ENCODE data around the gene FARP1. TPM values are rescaled to one million over a fixed set of nuclear protein-coding genes. Genes with fewer than 3 reads are reported as not detected.

The FARP1 gene
- total RNA-seq, 1 experiment from 2014 or later: 5.0 TPM

GRCh38 chr13:98333486-98333885 is 190.6 kb downstream of the FARP1 start:
- no peak for DNase-seq (ENCODE audit: low read depth)

GRCh38 chr13:98334620-98335205 is 191.8 kb downstream of the FARP1 start:
- no peak for DNase-seq (ENCODE audit: low read depth)

GRCh38 chr13:98335721-98336120 is 192.8 kb downstream of the FARP1 start:
- no peak for DNase-seq (ENCODE audit: low read depth)

GRCh38 chr13:98338310-98338709 is 195.4 kb downstream of the FARP1 start:
- DNase-seq (ENCODE audit: low read depth): no peak

- DNase-seq (ENCODE audit: low read depth): no peak
These were observed 197.0 kb downstream of the FARP1 start for GRCh38 chr13:98339684-98340425.

- DNase-seq (ENCODE audit: low read depth): no peak
These were observed 200.1 kb downstream of the FARP1 start for GRCh38 chr13:98342953-98343352.

- no peak for DNase-seq (ENCODE audit: low read depth)
These were observed 200.6 kb downstream of the FARP1 start for GRCh38 chr13:98343461-98343860.

- no peak for DNase-seq (ENCODE audit: low read depth)
These were observed 201.5 kb downstream of the FARP1 start for GRCh38 chr13:98344392-98344791.

GRCh38 chr13:98345107-98345935 is 202.4 kb downstream of the FARP1 start:
- DNase-seq (ENCODE audit: low read depth): no peak

- DNase-seq (ENCODE audit: low read depth): no peak
These were observed 204.2 kb downstream of the FARP1 start for GRCh38 chr13:98346904-98347636.

GRCh38 chr13:98347756-98348155 is 204.9 kb downstream of the FARP1 start:
- DNase-seq (ENCODE audit: low read depth): no peak

GRCh38 chr13:98348466-98349200 is 205.7 kb downstream of the FARP1 start:
- no peak for DNase-seq (ENCODE audit: low read depth)

GRCh38 chr13:98349731-98350305 is 206.9 kb downstream of the FARP1 start:
- no peak for DNase-seq (ENCODE audit: low read depth)

GRCh38 chr13:98350746-98351330 is 207.9 kb downstream of the FARP1 start:
- no peak for DNase-seq (ENCODE audit: low read depth)

GRCh38 chr13:98351636-98352035 is 208.7 kb downstream of the FARP1 start:
- DNase-seq (ENCODE audit: low read depth): no peak

- DNase-seq (ENCODE audit: low read depth): no peak
These were observed 209.3 kb downstream of the FARP1 start for GRCh38 chr13:98352226-98352625.

GRCh38 chr13:98353750-98354149 is 210.9 kb downstream of the FARP1 start:
- no peak for DNase-seq (ENCODE audit: low read depth)

- DNase-seq (ENCODE audit: low read depth): no peak
These were observed 216.0 kb downstream of the FARP1 start for GRCh38 chr13:98358937-98359336.

- no peak for DNase-seq (ENCODE audit: low read depth)
These were observed 217.7 kb downstream of the FARP1 start for GRCh38 chr13:98360545-98360944.

GRCh38 chr13:98363326-98363725 is 220.4 kb downstream of the FARP1 start:
- DNase-seq (ENCODE audit: low read depth): no peak

GRCh38 chr13:98364179-98364578 is 221.3 kb downstream of the FARP1 start:
- DNase-seq (ENCODE audit: low read depth): no peak
